H1 (cell line): ENCODE results near the gene LAMB3.

ENCODE experiments used
- CREB1 ChIP-seq: IDR thresholded peaks from 2 replicates; pipeline ENCODE4 v1.6.1; 2012; ENCODE audit warnings: inconsistent platforms
- CTCF ChIP-seq, 3 experiments: IDR thresholded peaks; 1 replicate in 2 of 3; 2 replicates in 1 of 3; pipeline versions ENCODE4 v1.5.1 to v1.6.1; 2011; ENCODE audit warnings: low read length in 3 of 3, mild to moderate bottlenecking in 3 of 3, inconsistent platforms in 2 of 3, low read depth in 1 of 3, moderate library complexity in 1 of 3; ENCODE audit not compliant: insufficient read depth in 1 of 3; ENCODE audit errors: control extremely low read depth in 1 of 3
- EZH2 ChIP-seq: fragments of 200-600 bp; sonication (generic); IDR thresholded peaks from 2 replicates; pipeline ENCODE4 v1.7.1; 2012; ENCODE audit warnings: low read depth, mild to moderate bottlenecking, moderate library complexity, low read length, inconsistent platforms; ENCODE audit not compliant: severe bottlenecking
- GABPA ChIP-seq: IDR thresholded peaks from 2 replicates; pipeline ENCODE4 v1.6.1; 2011; ENCODE audit warnings: mild to moderate bottlenecking, low read length, moderate library complexity, borderline replicate concordance; ENCODE audit not compliant: insufficient read depth
- HDAC2 ChIP-seq, 2 experiments: fragments of 300-600 bp in 1 of 2; sonication (generic) in 1 of 2; IDR thresholded peaks; 2 replicates each; pipeline ENCODE4 v1.6.1; 2011 to 2012; ENCODE audit warnings: low read depth in 2 of 2, low read length in 2 of 2, mild to moderate bottlenecking in 2 of 2, moderate library complexity in 2 of 2, borderline replicate concordance in 1 of 2, inconsistent platforms in 1 of 2
- POLR2A ChIP-seq, 2 experiments: IDR thresholded peaks; 1 replicate in 1 of 2; 2 replicates in 1 of 2; pipeline ENCODE4 v1.6.1; 2011; ENCODE audit warnings: low read depth in 2 of 2, low read length in 2 of 2, mild to moderate bottlenecking in 2 of 2; ENCODE audit errors: control extremely low read depth in 1 of 2
- POLR2AphosphoS5 ChIP-seq: IDR thresholded peaks from 2 replicates; pipeline ENCODE4 v1.6.1; 2011; ENCODE audit warnings: low read depth, low read length
- SIN3A ChIP-seq, 2 experiments: IDR thresholded peaks in 1 of 2; conservative IDR thresholded peaks in 1 of 2; 2 replicates each; pipeline ENCODE4 v1.6.1; 2011 to 2012; ENCODE audit warnings: low read length in 2 of 2, improper control_type of control experiment in 1 of 2, low read depth in 1 of 2, mild to moderate bottlenecking in 1 of 2
- SIRT6 ChIP-seq: IDR thresholded peaks from one replicate; pipeline ENCODE4 v1.7.1; 2012; ENCODE audit warnings: low read length, inconsistent platforms
- TAF1 ChIP-seq: IDR thresholded peaks from 2 replicates; pipeline ENCODE4 v1.6.1; 2011; ENCODE audit warnings: mild to moderate bottlenecking, low read depth, low read length

GRCh38 chr1:209661071-209661470 is 8.8 kb upstream of the LAMB3 start:
- TF ChIP-seq TAF1 = no peak
- no peak for TF ChIP-seq CTCF (IDR thresholded peaks at IDR 0.05; ENCODE audit: control extremely low read depth in 1 of 3, insufficient read depth in 1 of 3, low read depth in 1 of 3, low read length in 3 of 3)
- TF ChIP-seq POLR2AphosphoS5 = no peak
- TF ChIP-seq EZH2 = no peak
- no peak for TF ChIP-seq SIN3A (conservative IDR thresholded peaks at IDR 0.05 in 1 of 2, IDR thresholded peaks at IDR 0.05 in 1 of 2; ENCODE audit: low read depth in 1 of 2, low read length in 2 of 2)
- no peak for TF ChIP-seq POLR2A (IDR thresholded peaks at IDR 0.05; ENCODE audit: control extremely low read depth in 1 of 2, low read depth in 2 of 2, low read length in 2 of 2)
- no peak for TF ChIP-seq SIRT6
- no peak for TF ChIP-seq GABPA
- TF ChIP-seq HDAC2 (IDR thresholded peaks at IDR 0.05; ENCODE audit: borderline replicate concordance in 1 of 2, low read depth in 2 of 2, low read length in 2 of 2) = no peak
- no peak for TF ChIP-seq CREB1
